Stimulated activated CD4-positive, alpha-beta T cell treated with anti-CD3 and anti-CD28 coated beads, TNF-alpha, amount 100 ng/mL, for 24 hours (primary cell): ENCODE measurements around the gene SMYD3.
"Not testable (repeated sequence)": the region's sequence is repeated elsewhere in the genome, so short reads cannot be mapped to it uniquely, and the experiment has no call there.

ENCODE experiments used
- DNase-seq, 3 experiments: peaks; one replicate each; pipeline ENCODE4 v3.0.0-alpha.2; 2020; ENCODE audit warnings: low read depth in 3 of 3

The SMYD3 gene

GRCh38 chr1:245953876-245954660 is 553.0 kb downstream of the SMYD3 start:
- no peak for DNase-seq

- DNase-seq: no peak
These were observed 554.6 kb downstream of the SMYD3 start for GRCh38 chr1:245952383-245953026.

- no peak for DNase-seq
These were observed 558.3 kb downstream of the SMYD3 start for GRCh38 chr1:245948786-245949185.

GRCh38 chr1:245946905-245947304 is 560.2 kb downstream of the SMYD3 start:
- DNase-seq: no peak

- DNase-seq: not testable (repeated sequence)
These were observed 561.9 kb downstream of the SMYD3 start for GRCh38 chr1:245945136-245945535.

- no peak for DNase-seq
These were observed 564.2 kb downstream of the SMYD3 start for GRCh38 chr1:245942856-245943255.

- not testable (repeated sequence) for DNase-seq
These were observed 565.3 kb downstream of the SMYD3 start for GRCh38 chr1:245941771-245942170.

GRCh38 chr1:245939756-245940345 is 567.2 kb downstream of the SMYD3 start:
- DNase-seq: no peak

GRCh38 chr1:245938046-245938435 is 569.0 kb downstream of the SMYD3 start:
- no peak for DNase-seq

GRCh38 chr1:245937316-245938045 is 569.6 kb downstream of the SMYD3 start:
- DNase-seq: no peak

GRCh38 chr1:245934409-245934808 is 572.7 kb downstream of the SMYD3 start:
- no peak for DNase-seq

- DNase-seq: no peak
These were observed 573.5 kb downstream of the SMYD3 start for GRCh38 chr1:245933431-245934045.

- DNase-seq: no peak
These were observed 574.6 kb downstream of the SMYD3 start for GRCh38 chr1:245932302-245932972.

GRCh38 chr1:245931450-245931849 is 575.6 kb downstream of the SMYD3 start:
- DNase-seq: no peak

- DNase-seq: no peak
These were observed 577.9 kb downstream of the SMYD3 start for GRCh38 chr1:245929224-245929623.

- no peak for DNase-seq
These were observed 580.2 kb downstream of the SMYD3 start for GRCh38 chr1:245926888-245927287.

GRCh38 chr1:245923215-245923614 is 583.9 kb downstream of the SMYD3 start:
- no peak for DNase-seq

- DNase-seq: no peak
These were observed 585.7 kb downstream of the SMYD3 start for GRCh38 chr1:245921417-245921816.

GRCh38 chr1:245917403-245917802 is 589.7 kb downstream of the SMYD3 start:
- no peak for DNase-seq

- no peak for DNase-seq
These were observed 591.2 kb downstream of the SMYD3 start for GRCh38 chr1:245915841-245916240.

- DNase-seq: no peak
These were observed 591.7 kb downstream of the SMYD3 start for GRCh38 chr1:245915406-245915805.
